ENCODE results near the gene C3orf22. TPM values are rescaled to one million over a fixed set of nuclear protein-coding genes. Genes with fewer than 3 reads are reported as not detected.

C3orf22 gene
- polyA plus RNA-seq, 1 donor from 2014 or later, result not detected

DNA sequence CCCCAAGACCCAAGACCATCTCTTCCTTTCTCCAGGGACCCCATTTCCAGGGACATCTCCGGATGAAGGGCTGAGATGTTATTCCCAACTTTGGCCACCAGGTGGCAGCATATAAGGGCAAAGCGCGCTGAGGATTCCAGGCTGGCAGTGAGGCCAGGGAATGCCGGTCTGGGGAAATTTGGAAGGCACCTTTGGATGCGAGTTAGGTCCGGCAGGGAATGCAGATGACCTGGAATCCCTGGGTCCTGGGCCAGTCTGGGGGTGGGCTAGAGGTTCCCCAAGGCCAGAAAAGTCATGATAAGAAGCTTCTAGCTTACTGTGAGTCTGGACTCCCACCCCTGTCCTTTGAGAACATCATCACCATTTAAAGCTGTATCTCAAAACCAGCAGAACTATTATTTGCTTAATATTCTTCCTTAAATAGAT is 36.4 kb downstream of the C3orf22 start:
- Histone ChIP-seq H3K79me2 (replicated peaks; ENCODE audit: insufficient read depth, low read length) (no peaks in the 10 kb centered on the region), H3K27ac (ENCODE audit: low read length) (no peak overlapping the region), H4K20me1 (ENCODE audit: insufficient read depth) (no peaks in the 10 kb centered on the region), H3K27me3 (ENCODE audit: insufficient read depth, low read depth, low read length) (peaks cover 26% of the 10 kb centered on the region), H3K9me2 (ENCODE audit: insufficient read depth, low read length) (no peaks in the 10 kb centered on the region), H3K36me3 (ENCODE audit: insufficient read depth, low read length) (no peaks in the 10 kb centered on the region), H3K9me3 (ENCODE audit: low read length) (no peaks in the 10 kb centered on the region), H2AFZ (ENCODE audit: low read depth, low read length) (no peak overlapping the region), H3K4me2 (ENCODE audit: low read length) (no peak overlapping the region), H3K9ac (ENCODE audit: low read length) (no peak overlapping the region), H3F3A (ENCODE audit: insufficient read depth, low read length, poor library complexity, severe bottlenecking) (no peaks in the 10 kb centered on the region), H3K4me3 (ENCODE audit: low read length) (no peak overlapping the region)
- TF ChIP-seq, protein P1, sequence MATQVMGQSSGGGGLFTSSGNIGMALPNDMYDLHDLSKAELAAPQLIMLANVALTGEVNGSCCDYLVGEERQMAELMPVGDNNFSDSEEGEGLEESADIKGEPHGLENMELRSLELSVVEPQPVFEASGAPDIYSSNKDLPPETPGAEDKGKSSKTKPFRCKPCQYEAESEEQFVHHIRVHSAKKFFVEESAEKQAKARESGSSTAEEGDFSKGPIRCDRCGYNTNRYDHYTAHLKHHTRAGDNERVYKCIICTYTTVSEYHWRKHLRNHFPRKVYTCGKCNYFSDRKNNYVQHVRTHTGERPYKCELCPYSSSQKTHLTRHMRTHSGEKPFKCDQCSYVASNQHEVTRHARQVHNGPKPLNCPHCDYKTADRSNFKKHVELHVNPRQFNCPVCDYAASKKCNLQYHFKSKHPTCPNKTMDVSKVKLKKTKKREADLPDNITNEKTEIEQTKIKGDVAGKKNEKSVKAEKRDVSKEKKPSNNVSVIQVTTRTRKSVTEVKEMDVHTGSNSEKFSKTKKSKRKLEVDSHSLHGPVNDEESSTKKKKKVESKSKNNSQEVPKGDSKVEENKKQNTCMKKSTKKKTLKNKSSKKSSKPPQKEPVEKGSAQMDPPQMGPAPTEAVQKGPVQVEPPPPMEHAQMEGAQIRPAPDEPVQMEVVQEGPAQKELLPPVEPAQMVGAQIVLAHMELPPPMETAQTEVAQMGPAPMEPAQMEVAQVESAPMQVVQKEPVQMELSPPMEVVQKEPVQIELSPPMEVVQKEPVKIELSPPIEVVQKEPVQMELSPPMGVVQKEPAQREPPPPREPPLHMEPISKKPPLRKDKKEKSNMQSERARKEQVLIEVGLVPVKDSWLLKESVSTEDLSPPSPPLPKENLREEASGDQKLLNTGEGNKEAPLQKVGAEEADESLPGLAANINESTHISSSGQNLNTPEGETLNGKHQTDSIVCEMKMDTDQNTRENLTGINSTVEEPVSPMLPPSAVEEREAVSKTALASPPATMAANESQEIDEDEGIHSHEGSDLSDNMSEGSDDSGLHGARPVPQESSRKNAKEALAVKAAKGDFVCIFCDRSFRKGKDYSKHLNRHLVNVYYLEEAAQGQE (IDR thresholded peaks at IDR 0.05; ENCODE audit: borderline replicate concordance), result peak; percentile 63
- TF ChIP-seq, protein P2, sequence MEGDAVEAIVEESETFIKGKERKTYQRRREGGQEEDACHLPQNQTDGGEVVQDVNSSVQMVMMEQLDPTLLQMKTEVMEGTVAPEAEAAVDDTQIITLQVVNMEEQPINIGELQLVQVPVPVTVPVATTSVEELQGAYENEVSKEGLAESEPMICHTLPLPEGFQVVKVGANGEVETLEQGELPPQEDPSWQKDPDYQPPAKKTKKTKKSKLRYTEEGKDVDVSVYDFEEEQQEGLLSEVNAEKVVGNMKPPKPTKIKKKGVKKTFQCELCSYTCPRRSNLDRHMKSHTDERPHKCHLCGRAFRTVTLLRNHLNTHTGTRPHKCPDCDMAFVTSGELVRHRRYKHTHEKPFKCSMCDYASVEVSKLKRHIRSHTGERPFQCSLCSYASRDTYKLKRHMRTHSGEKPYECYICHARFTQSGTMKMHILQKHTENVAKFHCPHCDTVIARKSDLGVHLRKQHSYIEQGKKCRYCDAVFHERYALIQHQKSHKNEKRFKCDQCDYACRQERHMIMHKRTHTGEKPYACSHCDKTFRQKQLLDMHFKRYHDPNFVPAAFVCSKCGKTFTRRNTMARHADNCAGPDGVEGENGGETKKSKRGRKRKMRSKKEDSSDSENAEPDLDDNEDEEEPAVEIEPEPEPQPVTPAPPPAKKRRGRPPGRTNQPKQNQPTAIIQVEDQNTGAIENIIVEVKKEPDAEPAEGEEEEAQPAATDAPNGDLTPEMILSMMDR (IDR thresholded peaks at IDR 0.05; ENCODE audit: poor library complexity, severe bottlenecking), result peak; percentile 88
- TF ChIP-seq MXI1 (conservative IDR thresholded peaks at IDR 0.05; ENCODE audit: poor library complexity, severe bottlenecking) (peak; percentile 17), TAF1 (IDR thresholded peaks at IDR 0.05; ENCODE audit: low read depth) (no peak), EZH2 (IDR thresholded peaks at IDR 0.05; ENCODE audit: borderline replicate concordance, insufficient read depth, low read length, poor library complexity, severe bottlenecking) (no peak), SMC3 (conservative IDR thresholded peaks at IDR 0.05; ENCODE audit: poor library complexity) (peak; percentile 90), EP300 (conservative IDR thresholded peaks at IDR 0.05; ENCODE audit: poor library complexity, severe bottlenecking) (no peak), POLR2AphosphoS5 (IDR thresholded peaks at IDR 0.05) (no peak), RAD21 (conservative IDR thresholded peaks at IDR 0.05) (peak; percentile 80)

DNA sequence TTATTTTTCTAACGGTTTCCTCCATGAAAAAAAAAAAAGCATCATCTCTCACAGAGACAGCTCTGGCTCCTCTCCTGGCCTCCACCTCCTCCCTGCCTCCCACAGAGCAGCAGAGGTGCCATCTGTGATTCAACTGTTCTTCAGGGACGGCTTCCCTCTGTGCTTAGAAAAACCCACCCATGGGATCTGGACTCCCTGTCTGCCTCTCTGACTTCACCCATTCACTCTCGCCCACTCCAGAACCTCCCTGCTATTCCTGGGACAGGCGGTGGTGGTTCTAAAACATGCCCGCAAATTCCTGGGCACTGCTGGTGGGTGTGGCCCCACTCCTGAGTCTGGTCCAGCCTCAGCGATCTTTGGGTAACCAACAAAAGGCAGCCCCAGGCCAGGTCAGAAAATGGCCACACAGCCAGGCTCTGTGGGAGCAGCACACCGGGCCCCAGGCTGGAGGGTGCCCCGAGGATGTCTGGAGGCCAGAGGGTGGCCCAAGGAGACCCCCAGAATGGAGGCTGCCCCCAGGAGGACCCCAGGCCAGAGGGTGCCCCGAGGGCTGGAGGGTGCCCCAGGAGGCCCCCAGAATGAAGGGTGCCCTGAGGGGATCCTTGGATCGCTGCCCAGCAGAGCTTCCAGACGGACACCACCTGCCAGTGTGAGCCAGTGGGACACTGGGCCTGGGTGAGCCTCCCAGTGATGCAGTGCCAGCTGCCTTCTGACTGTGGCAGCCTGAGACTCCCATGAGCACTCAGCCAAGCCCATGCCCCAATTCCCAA is 37.4 kb downstream of the C3orf22 start:
- H3K4me2 ChIP-seq (ENCODE audit: low read length), result no peak overlapping the region
- no peaks in the 10 kb centered on the region for H4K20me1 ChIP-seq (ENCODE audit: insufficient read depth)
- TF ChIP-seq POLR2AphosphoS5 (IDR thresholded peaks at IDR 0.05), result no peak
- TF ChIP-seq RAD21 (conservative IDR thresholded peaks at IDR 0.05), result no peak
- no peak for TF ChIP-seq EZH2 (IDR thresholded peaks at IDR 0.05; ENCODE audit: borderline replicate concordance, insufficient read depth, low read length, poor library complexity, severe bottlenecking)
- no peak for TF ChIP-seq SMC3 (conservative IDR thresholded peaks at IDR 0.05; ENCODE audit: poor library complexity)
- TF ChIP-seq, protein P2 (IDR thresholded peaks at IDR 0.05; ENCODE audit: poor library complexity, severe bottlenecking), result no peak
- TF ChIP-seq TAF1 (IDR thresholded peaks at IDR 0.05; ENCODE audit: low read depth), result no peak
- TF ChIP-seq, protein P1 (IDR thresholded peaks at IDR 0.05; ENCODE audit: borderline replicate concordance), result no peak
- TF ChIP-seq MXI1 (conservative IDR thresholded peaks at IDR 0.05; ENCODE audit: poor library complexity, severe bottlenecking), result no peak
- no peak for TF ChIP-seq EP300 (conservative IDR thresholded peaks at IDR 0.05; ENCODE audit: poor library complexity, severe bottlenecking)
- no peaks in the 10 kb centered on the region for H3K79me2 ChIP-seq (replicated peaks; ENCODE audit: insufficient read depth, low read length)
- H3K4me3 ChIP-seq (ENCODE audit: low read length), result no peak overlapping the region
- no peaks in the 10 kb centered on the region for H3K9me2 ChIP-seq (ENCODE audit: insufficient read depth, low read length)
- no peaks in the 10 kb centered on the region for H3K36me3 ChIP-seq (ENCODE audit: insufficient read depth, low read length)
- H3K9me3 ChIP-seq (ENCODE audit: low read length), result no peaks in the 10 kb centered on the region
- H3K27me3 ChIP-seq (ENCODE audit: insufficient read depth, low read depth, low read length), result peaks cover 26% of the 10 kb centered on the region
- H3F3A ChIP-seq (ENCODE audit: insufficient read depth, low read length, poor library complexity, severe bottlenecking), result no peaks in the 10 kb centered on the region
- H3K9ac ChIP-seq (ENCODE audit: low read length), result no peak overlapping the region
- H2AFZ ChIP-seq (ENCODE audit: low read depth, low read length), result no peak overlapping the region
- H3K27ac ChIP-seq (ENCODE audit: low read length), result no peak overlapping the region

Measured in neural cell (in vitro differentiated cells).